Liver (tissue), 9 donors: ENCODE results near the gene OGA. TPM values are rescaled to one million over a fixed set of nuclear protein-coding genes. Genes with fewer than 3 reads are reported as not detected.

ENCODE experiments used
- DNase-seq: peaks from one replicate; pipeline ENCODE4 v3.0.0-alpha.2; 2017; ENCODE audit warnings: low spot score
- H3K27ac ChIP-seq, 2 donors: one replicate each; pipeline ENCODE4 v1.7.0; 2013; ENCODE audit warnings: inconsistent platforms in 2 of 2, low read length in 2 of 2, control low read depth in 1 of 2, low read depth in 1 of 2, mild to moderate bottlenecking in 1 of 2
- H3K27me3 ChIP-seq, 4 donors: one replicate each; pipeline versions ENCODE4 v1.6.1 to v1.7.0; 2013; ENCODE audit warnings: low read length in 3 of 4, inconsistent platforms in 1 of 4, mild to moderate bottlenecking in 1 of 4, moderate library complexity in 1 of 4; ENCODE audit not compliant: control insufficient read depth in 4 of 4, insufficient read depth in 4 of 4
- H3K36me3 ChIP-seq, 4 donors: one replicate each; pipeline versions ENCODE4 v1.6.1 to v1.7.0; 2013; ENCODE audit warnings: low read length in 3 of 4, mild to moderate bottlenecking in 3 of 4, low read depth in 1 of 4, moderate library complexity in 1 of 4; ENCODE audit not compliant: control insufficient read depth in 4 of 4, insufficient read depth in 3 of 4
- H3K4me1 ChIP-seq, 4 donors: one replicate each; pipeline versions ENCODE4 v1.6.1 to v1.7.0; 2013; ENCODE audit warnings: low read length in 3 of 4, mild to moderate bottlenecking in 3 of 4, moderate library complexity in 1 of 4; ENCODE audit not compliant: control insufficient read depth in 4 of 4, insufficient read depth in 4 of 4
- H3K4me3 ChIP-seq, 3 donors: one replicate each; pipeline versions ENCODE4 v1.6.1 to v1.7.0; 2013; ENCODE audit warnings: low read length in 3 of 3, control low read depth in 1 of 3, low read depth in 1 of 3, mild to moderate bottlenecking in 1 of 3
- H3K9ac ChIP-seq, 2 donors: one replicate each; pipeline ENCODE4 v1.7.0; 2013; ENCODE audit warnings: low read length in 2 of 2, mild to moderate bottlenecking in 2 of 2, moderate library complexity in 2 of 2, control low read depth in 1 of 2, low read depth in 1 of 2
- H3K9me3 ChIP-seq, 4 donors: one replicate each; pipeline versions ENCODE4 v1.6.1 to v1.7.0; 2013; ENCODE audit warnings: low read length in 3 of 4; ENCODE audit not compliant: control insufficient read depth in 4 of 4
- EGR1 ChIP-seq, 2 donors: IDR thresholded peaks; 2 replicates each; pipeline ENCODE4 v1.6.1; 2016 to 2018; ENCODE audit warnings: antibody characterized with exemption in 2 of 2, low read depth in 2 of 2
- FOXA1 ChIP-seq: IDR thresholded peaks from 2 replicates; pipeline ENCODE4 v1.6.1; 2016; ENCODE audit warnings: antibody characterized with exemption
- FOXA2 ChIP-seq: IDR thresholded peaks from 2 replicates; pipeline ENCODE4 v1.6.1; 2016; ENCODE audit warnings: antibody characterized with exemption
- GABPA ChIP-seq, 2 donors: IDR thresholded peaks in 1 of 2; conservative IDR thresholded peaks in 1 of 2; 2 replicates each; pipeline ENCODE4 v1.6.1; 2016; ENCODE audit warnings: antibody characterized with exemption in 2 of 2, mild to moderate bottlenecking in 1 of 2, moderate library complexity in 1 of 2
- HNF4A ChIP-seq, 2 donors: conservative IDR thresholded peaks; 2 replicates each; pipeline ENCODE4 v1.6.1; 2016; ENCODE audit warnings: antibody characterized with exemption in 2 of 2, mild to moderate bottlenecking in 2 of 2
- HNF4G ChIP-seq: IDR thresholded peaks from 2 replicates; pipeline ENCODE4 v1.6.1; 2016; ENCODE audit warnings: antibody characterized with exemption
- JUND ChIP-seq, 2 donors: IDR thresholded peaks; 2 replicates each; pipeline ENCODE4 v1.6.1; 2016; ENCODE audit warnings: antibody characterized with exemption in 2 of 2
- NR2F2 ChIP-seq: IDR thresholded peaks from 2 replicates; pipeline ENCODE4 v1.6.1; 2016; ENCODE audit warnings: antibody characterized with exemption
- RAD21 ChIP-seq, 2 donors: IDR thresholded peaks; 2 replicates each; pipeline ENCODE4 v1.6.1; 2016; ENCODE audit warnings: antibody characterized with exemption in 2 of 2, mild to moderate bottlenecking in 2 of 2
- SP1 ChIP-seq: IDR thresholded peaks from 2 replicates; pipeline ENCODE4 v1.6.1; 2018; ENCODE audit warnings: antibody characterized with exemption, mild to moderate bottlenecking
- TAF1 ChIP-seq: conservative IDR thresholded peaks from 2 replicates; pipeline ENCODE4 v1.6.1; 2016; ENCODE audit warnings: antibody characterized with exemption, mild to moderate bottlenecking
- YY1 ChIP-seq: IDR thresholded peaks from 2 replicates; pipeline ENCODE4 v1.6.1; 2016; ENCODE audit warnings: antibody characterized with exemption, mild to moderate bottlenecking
- WGBS: extraction: QIAGEN DNeasy Blood & Tissue Kit; methylation state at CpG from one replicate; pipeline ENCODE4 v1.1.7; 2013; 5-methylcytosine and 5-hydroxymethylcytosine counted together
- polyA plus RNA-seq, 2 donors: library from polyadenylated mRNA; stranded (reverse) in 1 of 2; unstranded in 1 of 2; fragments of 200-250 nt in 1 of 2; fragments of >200 nt in 1 of 2; fragmentation: Nextera tagmentation in 1 of 2; extraction: Ambion mirVana in 1 of 2; gene quantifications; one replicate each; pipeline versions ENCODE4 v1.2.1 to v1.2.3, GENCODE V29; 2013 to 2015
- total RNA-seq, 2 donors: library from RNA; depleted of rRNA; stranded (reverse); fragments of >200 nt; gene quantifications; one replicate each; pipeline ENCODE4 v1.2.3, GENCODE V29; 2014
- TF ChIP-seq, protein P1 (sequence below): IDR thresholded peaks from 2 replicates; pipeline ENCODE4 v1.6.1; 2016; ENCODE audit warnings: antibody characterized with exemption
- TF ChIP-seq, protein P2 (sequence below): IDR thresholded peaks from 2 replicates; pipeline ENCODE4 v1.6.1; 2016; ENCODE audit warnings: antibody characterized with exemption, mild to moderate bottlenecking
- TF ChIP-seq, protein P3 (sequence below): IDR thresholded peaks from 2 replicates; pipeline ENCODE4 v1.6.1; 2016; ENCODE audit warnings: antibody characterized with exemption
- TF ChIP-seq, protein P4 (sequence below): fragments of 150-350 bp; IDR thresholded peaks from 2 replicates; pipeline ENCODE4 v1.5.1; 2017; ENCODE audit warnings: improper control_type of control experiment, low read depth, low read length; ENCODE audit not compliant: missing input control
- donor health status: healthy.
- donor health status: healthy.
- donor health status: healthy.
- donor health status: healthy.
- donor health status: healthy.

The OGA gene
- total and polyA plus RNA-seq, 4 donors, result 18.0 to 64.3 (median 41.4) TPM

DNA sequence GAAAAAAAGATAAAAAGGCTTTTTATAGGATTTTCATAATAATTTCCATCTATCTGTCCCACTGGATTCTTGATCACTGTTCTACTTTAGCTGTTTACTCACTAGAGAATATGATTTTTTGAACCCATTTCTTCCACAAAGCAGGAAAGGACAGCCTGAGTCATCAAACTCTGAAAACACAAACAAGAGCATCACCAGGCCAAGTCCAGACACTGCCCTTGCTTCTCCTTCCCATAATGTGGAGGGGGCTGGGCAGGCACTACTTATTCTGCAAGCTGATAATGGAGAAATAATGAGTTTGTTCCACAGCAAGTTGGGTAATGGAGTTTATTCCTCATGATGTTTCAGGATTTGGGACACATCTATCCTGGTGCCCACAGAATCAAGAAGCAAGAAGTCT lies 38.4 kb upstream of the OGA start:
- Histone ChIP-seq H3K27me3 (no peaks in the 10 kb centered on the region), H3K9me3 (peaks cover 0 to 1% (median 0%) of the 10 kb centered on the region in 4 donors), H3K4me3 (no peak overlapping the region), H3K27ac (no peak overlapping the region), H3K9ac (no peak overlapping the region), H3K36me3 (no peaks in the 10 kb centered on the region), H3K4me1 (no peaks in the 10 kb centered on the region)
- TF ChIP-seq, protein P1, sequence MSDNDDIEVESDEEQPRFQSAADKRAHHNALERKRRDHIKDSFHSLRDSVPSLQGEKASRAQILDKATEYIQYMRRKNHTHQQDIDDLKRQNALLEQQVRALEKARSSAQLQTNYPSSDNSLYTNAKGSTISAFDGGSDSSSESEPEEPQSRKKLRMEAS, result no peak
- TF ChIP-seq JUND (IDR thresholded peaks at IDR 0.05) (peak in 1 of 2 donors; percentile 9), TAF1 (no peak), FOXA1 (no peak)
- TF ChIP-seq, protein P2, sequence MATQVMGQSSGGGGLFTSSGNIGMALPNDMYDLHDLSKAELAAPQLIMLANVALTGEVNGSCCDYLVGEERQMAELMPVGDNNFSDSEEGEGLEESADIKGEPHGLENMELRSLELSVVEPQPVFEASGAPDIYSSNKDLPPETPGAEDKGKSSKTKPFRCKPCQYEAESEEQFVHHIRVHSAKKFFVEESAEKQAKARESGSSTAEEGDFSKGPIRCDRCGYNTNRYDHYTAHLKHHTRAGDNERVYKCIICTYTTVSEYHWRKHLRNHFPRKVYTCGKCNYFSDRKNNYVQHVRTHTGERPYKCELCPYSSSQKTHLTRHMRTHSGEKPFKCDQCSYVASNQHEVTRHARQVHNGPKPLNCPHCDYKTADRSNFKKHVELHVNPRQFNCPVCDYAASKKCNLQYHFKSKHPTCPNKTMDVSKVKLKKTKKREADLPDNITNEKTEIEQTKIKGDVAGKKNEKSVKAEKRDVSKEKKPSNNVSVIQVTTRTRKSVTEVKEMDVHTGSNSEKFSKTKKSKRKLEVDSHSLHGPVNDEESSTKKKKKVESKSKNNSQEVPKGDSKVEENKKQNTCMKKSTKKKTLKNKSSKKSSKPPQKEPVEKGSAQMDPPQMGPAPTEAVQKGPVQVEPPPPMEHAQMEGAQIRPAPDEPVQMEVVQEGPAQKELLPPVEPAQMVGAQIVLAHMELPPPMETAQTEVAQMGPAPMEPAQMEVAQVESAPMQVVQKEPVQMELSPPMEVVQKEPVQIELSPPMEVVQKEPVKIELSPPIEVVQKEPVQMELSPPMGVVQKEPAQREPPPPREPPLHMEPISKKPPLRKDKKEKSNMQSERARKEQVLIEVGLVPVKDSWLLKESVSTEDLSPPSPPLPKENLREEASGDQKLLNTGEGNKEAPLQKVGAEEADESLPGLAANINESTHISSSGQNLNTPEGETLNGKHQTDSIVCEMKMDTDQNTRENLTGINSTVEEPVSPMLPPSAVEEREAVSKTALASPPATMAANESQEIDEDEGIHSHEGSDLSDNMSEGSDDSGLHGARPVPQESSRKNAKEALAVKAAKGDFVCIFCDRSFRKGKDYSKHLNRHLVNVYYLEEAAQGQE, result no peak
- no peak for DNase-seq

DNA sequence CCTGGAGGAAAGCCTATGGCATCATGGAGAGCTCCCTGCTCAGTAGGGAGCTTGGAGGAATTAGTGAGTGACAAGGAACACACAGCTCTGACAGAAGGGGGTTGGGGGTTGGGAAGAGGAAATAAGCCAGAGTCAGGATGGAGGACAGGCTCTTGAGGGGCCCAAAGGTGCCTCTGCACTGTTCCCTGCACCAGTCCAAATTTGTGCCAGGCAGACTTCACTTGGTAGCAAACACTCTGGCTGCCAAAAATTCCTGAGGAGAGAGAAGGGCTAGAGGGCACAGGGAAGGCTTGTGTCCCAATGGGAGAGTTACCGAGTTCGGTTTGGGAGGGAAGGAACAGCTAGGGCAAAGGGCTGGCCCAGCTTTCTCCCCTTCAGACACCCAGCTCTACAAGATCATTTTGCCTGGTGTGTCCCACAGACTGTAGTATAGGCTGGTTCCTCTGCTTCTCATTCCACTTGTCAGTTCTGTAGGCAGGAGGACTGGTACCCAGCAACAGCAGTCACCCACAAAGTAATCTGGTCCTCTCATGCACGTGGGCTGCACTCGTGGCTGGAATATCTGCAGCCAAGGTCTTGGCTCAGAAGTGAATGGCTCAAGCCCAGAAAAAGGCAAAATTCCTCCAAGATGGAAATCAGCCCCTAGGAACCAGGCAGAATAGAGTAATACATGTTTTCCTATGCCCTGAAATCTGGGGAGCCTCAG lies 33.3 kb upstream of the OGA start:
- H3K27ac ChIP-seq, result no peak overlapping the region
- no peaks in the 10 kb centered on the region for H3K9me3 ChIP-seq
- H3K27me3 ChIP-seq, result no peaks in the 10 kb centered on the region
- peaks cover 0 to 9% (median 4%) of the 10 kb centered on the region in 4 donors for H3K36me3 ChIP-seq
- DNase-seq, result no peak
- peaks cover 0 to 6% (median 1%) of the 10 kb centered on the region in 4 donors for H3K4me1 ChIP-seq
- TF ChIP-seq NR2F2 (no peak), YY1 (no peak), RAD21 (IDR thresholded peaks at IDR 0.05) (no peak), SP1 (no peak), GABPA (IDR thresholded peaks at IDR 0.05 in 1 of 2, conservative IDR thresholded peaks at IDR 0.05 in 1 of 2) (no peak), FOXA2 (no peak), FOXA1 (no peak), HNF4G (no peak), TAF1 (no peak), EGR1 (IDR thresholded peaks at IDR 0.05; ENCODE audit: low read depth in 2 of 2) (no peak), JUND (IDR thresholded peaks at IDR 0.05) (no peak), HNF4A (conservative IDR thresholded peaks at IDR 0.05) (no peak)
- TF ChIP-seq, protein P3, sequence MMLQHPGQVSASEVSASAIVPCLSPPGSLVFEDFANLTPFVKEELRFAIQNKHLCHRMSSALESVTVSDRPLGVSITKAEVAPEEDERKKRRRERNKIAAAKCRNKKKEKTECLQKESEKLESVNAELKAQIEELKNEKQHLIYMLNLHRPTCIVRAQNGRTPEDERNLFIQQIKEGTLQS, result no peak
- TF ChIP-seq, protein P4, sequence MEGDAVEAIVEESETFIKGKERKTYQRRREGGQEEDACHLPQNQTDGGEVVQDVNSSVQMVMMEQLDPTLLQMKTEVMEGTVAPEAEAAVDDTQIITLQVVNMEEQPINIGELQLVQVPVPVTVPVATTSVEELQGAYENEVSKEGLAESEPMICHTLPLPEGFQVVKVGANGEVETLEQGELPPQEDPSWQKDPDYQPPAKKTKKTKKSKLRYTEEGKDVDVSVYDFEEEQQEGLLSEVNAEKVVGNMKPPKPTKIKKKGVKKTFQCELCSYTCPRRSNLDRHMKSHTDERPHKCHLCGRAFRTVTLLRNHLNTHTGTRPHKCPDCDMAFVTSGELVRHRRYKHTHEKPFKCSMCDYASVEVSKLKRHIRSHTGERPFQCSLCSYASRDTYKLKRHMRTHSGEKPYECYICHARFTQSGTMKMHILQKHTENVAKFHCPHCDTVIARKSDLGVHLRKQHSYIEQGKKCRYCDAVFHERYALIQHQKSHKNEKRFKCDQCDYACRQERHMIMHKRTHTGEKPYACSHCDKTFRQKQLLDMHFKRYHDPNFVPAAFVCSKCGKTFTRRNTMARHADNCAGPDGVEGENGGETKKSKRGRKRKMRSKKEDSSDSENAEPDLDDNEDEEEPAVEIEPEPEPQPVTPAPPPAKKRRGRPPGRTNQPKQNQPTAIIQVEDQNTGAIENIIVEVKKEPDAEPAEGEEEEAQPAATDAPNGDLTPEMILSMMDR, result no peak
- TF ChIP-seq, protein P1, result no peak
- TF ChIP-seq, protein P2, result no peak
- no peak overlapping the region for H3K4me3 ChIP-seq
- H3K9ac ChIP-seq, result no peak overlapping the region
- 91% methylated on average over 4 of the region's 4 CpGs for WGBS
